Stimulated activated CD8-positive, alpha-beta memory T cell treated with anti-CD3 and anti-CD28 coated beads, Interleukin-4, amount 100 ng/mL, for 1 hour (primary cell): ENCODE data around the gene MRPL43.
A peak's percentile ranks its signal among the peaks of the same experiment; 100 is the strongest.

Experiments used
- DNase-seq, 2 donors: peaks; one replicate each; pipeline ENCODE4 v3.0.0-alpha.2; 2020; ENCODE audit warnings: low read depth in 2 of 2, low spot score in 1 of 2

Gene MRPL43

GRCh38 chr10:101005361-101005760 is 18.1 kb upstream of the MRPL43 start:
- no peak for DNase-seq

- DNase-seq = no peak
Measured at GRCh38 chr10:101003639-101004206, 16.4 kb upstream of the MRPL43 start.

DNA sequence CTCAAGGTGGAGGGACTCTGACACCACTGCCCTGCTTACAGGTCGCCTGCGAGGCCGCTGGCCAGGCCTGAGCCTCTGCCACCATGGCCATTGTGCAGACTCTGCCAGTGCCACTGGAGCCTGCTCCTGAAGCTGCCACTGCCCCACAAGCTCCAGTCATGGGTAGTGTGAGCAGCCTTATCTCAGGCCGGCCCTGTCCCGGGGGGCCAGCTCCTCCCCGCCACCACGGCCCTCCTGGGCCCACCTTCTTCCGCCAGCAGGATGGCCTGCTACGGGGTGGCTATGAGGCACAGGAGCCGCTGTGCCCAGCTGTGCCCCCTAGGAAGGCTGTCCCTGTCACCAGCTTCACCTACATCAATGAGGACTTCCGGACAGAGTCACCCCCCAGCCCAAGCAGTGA is 15.2 kb upstream of the MRPL43 start:
- DNase-seq = no peak

DNA sequence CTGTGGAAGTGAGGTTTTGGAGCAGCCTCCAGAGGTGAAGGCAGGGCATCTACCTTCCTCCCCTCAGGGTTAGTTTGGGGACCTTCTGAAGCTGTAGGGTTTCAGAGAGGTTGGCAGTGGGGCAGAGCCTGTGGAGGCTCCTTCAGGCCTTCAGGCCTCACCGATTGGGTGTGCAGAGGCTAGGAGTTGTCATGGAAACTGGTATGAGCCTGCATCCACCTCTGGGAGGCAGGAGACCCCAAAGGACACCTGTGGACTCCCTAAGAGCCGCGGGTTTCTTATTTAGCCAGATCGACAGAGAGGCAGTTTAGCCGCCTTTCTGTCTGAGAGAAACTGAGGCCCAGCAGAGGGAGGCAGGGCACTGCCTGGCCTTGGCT is 14.3 kb upstream of the MRPL43 start:
- DNase-seq = no peak

GRCh38 chr10:101000915-101001658 is 13.8 kb upstream of the MRPL43 start:
- DNase-seq = no peak

- DNase-seq = no peak
Measured at GRCh38 chr10:101000127-101000914, 13.0 kb upstream of the MRPL43 start.

- no peak for DNase-seq
Measured at GRCh38 chr10:100999742-101000126, 12.4 kb upstream of the MRPL43 start, which contains the start of gene LZTS2. TSS of gene LZTS2 (plus strand) at chr10:100999808. CDS start at chr10:101002539, 2,731 bp downstream.

DNA sequence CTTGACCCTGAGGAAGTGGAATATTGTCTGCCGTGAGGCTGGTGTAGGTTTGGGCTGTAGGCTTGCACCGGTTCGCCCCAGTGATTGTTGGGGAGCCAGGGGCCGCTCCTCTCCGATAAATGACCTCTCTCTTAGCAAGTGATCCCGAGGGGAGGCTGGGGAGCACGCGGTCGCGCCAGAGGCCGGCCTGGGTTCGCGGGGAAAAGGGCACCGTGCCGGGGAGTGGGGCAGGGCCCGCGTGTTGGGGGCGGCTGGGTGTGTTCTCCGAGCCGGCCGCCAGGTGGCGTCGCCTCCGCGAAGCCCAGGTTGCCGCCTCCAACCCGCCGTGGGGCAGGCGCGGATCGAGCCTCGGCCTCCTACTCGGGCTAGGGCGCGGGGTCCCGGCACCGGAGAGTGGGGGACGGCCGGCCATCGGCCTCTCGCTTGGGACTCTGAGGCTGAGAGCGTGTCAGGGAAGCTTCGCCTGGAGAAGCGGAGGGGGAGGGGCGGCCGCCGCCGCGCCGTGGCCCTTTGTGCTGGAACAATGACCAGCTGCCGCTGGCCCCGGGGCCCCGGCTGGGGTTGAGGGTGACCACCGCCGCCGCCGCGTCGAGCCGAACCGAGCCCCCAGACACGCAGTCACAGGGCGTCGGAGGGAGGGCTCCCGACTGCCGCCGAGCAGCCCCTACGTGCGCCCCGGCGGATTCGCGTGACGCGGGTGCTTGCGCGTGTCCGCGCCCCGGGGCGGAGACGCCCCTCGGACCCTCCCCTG is 11.9 kb upstream of the MRPL43 start:
- DNase-seq = peak; percentile 59

GRCh38 chr10:100998183-100998990 is 11.1 kb upstream of the MRPL43 start:
- DNase-seq = no peak

DNA sequence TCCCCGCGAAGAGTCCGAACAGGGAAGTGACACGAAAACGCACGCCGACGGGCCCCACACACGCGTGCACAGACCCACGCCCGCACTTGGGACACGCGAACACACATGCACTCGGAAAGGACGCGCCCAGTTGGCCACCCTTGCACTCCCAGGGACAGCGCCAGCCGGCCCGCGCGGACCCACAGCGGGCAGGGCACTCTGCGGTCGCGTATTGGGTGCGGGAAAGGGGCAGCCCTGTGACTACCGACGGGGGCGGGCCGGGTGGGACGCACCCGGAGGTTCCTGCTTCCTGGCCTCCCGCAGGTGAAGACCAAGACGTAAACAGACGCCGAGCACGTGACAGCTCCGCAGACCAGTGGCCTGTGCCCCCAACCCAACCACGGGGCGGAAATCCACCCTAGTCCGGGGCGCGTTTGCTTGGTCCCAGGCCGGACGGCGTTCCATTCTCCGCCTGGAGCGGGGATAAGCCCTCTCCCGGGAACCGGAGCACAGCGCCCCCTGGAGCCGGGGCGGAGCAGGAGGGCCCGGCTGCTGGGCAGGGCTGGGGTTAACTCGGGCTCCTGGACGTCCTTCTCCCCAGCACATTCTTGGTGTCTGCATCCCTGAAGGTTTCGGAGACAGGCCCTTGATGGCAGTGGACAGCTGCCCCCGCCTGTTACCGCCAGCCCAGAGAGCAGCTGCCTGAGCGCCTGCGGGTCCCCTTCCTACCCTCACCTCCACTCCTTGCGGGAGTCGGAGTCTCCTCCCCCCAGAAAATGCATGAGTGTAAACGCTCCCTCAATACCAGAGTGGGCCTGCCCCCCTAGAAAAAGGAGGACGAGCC is 10.3 kb upstream of the MRPL43 start:
- peak in 1 of 2 donors; percentile 39 for DNase-seq

GRCh38 chr10:100996678-100997359 is 9.5 kb upstream of the MRPL43 start:
- no peak for DNase-seq

- DNase-seq = no peak
Measured at GRCh38 chr10:100995181-100995580, 7.9 kb upstream of the MRPL43 start.

DNA sequence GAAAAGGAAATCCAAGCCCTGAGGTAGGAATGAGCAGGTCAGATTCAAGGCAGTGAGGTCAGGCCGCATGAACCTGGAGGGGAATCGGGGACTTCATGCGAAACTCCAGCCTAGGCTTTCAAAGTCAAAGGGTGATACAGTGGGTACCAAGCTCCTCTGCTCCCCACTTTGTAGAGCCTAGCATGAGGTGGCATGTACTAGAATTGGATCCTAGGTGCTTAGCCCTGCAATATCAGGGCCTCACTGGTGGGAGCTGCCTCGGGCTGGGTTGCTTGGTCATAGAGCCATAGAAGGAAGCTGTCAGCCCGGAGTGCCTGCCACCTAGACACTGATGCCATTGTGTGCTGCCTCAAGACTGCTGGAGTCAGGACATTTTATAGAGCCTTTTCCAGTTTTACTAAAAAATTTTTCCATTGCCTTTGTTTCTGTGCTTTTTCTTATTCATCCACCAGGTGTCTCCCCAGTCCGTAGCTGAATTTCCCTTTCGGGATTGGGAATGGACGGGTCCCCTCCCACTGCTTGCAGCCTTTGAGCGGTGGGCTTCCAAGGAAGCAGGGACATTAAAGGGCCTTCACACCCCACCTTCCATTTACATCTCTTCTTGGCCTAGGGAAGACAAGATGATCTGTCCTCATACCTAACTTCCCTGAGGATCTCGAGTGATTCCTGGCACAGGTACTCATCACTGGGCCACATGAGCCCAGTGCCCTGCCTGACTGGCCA is 6.8 kb upstream of the MRPL43 start:
- DNase-seq = no peak

DNA sequence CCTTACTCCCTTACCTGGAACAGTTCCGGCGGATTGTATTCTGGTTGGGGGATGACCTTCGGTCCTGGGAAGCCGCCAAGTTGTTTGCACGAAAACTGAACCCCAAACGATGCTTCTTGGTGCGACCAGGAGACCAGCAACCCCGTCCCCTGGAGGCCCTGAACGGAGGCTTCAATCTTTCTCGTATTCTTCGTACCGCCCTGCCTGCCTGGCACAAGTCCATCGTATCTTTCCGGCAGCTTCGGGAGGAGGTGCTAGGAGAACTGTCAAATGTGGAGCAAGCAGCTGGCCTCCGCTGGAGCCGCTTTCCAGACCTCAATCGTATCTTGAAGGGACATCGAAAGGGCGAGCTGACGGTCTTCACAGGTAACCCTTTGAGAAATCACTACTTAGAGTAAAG is 1.8 kb upstream of the MRPL43 start:
- no peak for DNase-seq

- DNase-seq = no peak
Measured at GRCh38 chr10:100988166-100988565, 869 bp upstream of the MRPL43 start.

DNA sequence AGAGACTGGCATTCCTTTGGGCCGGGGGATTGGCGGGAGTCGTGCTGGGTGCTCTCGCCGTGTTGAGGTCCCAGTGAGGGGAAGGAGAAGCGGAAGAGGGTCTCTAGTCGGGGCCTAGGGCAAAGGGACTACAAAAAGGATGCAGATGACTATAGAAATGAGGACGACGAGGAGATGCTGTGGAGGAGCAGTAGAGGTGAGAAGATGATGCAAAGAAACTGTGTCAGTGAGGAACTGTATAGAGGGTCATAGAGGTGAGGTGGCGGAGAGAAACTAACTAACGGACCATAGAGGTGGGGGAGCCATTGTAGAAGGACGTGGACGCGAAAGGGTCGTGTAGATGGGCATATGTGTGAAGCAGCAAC is 370 bp upstream of the MRPL43 start:
- no peak for DNase-seq

DNA sequence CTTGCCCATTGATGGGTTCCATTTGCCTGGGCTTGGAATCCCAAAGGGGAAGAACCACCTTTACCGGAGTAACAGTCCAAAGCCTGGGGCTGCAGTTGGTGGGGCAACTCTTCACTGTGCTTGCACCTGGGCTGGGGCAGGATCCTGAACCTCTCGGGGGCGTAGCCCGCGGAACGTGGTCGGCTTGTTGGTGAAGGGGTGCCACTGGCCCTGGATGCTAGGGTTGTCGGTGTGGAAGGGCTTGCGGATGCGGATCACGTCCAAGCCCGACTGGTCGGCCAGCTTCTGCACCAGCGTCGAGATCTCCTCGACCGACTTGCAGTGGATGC is 710 bp downstream of the MRPL43 start:
- DNase-seq = no peak

GRCh38 chr10:100985336-100985735 is 2.0 kb downstream of the MRPL43 start:
- DNase-seq = no peak

DNA sequence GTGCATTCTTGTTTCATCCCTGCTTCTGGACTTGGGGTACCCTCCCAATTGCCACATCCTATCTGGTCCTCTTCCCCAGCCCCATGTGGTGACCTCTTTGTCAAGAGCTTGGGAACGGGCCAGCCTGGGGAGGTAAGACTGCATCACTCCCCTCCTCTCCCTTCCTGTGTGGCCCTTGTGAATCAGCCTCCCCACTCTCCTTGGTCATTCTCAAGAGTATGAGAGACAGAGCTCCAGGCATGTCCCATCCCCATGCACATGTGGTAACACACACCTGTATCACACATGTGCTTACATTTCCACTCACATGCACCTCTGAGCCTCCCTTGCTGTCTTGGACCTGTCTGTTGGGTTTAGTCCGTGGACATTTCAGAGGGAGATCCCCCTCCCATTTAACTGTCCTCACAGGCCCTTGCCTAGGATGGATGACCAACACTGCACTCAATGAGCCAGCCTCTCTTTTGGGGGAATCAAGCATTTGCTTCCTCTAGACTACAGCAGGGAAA is 2.6 kb downstream of the MRPL43 start:
- no peak for DNase-seq
